HG02870 (cell line): Measurements from ENCODE around the gene FCHSD1.

ENCODE experiments used
- ATAC-seq: cut with Tn5 transposase; IDR thresholded peaks from one replicate; pipeline ENCODE4 v1.9.1; 2021; ENCODE audit warnings: mild to moderate bottlenecking, moderate library complexity; ENCODE audit not compliant: unreplicated experiment

Gene FCHSD1

DNA sequence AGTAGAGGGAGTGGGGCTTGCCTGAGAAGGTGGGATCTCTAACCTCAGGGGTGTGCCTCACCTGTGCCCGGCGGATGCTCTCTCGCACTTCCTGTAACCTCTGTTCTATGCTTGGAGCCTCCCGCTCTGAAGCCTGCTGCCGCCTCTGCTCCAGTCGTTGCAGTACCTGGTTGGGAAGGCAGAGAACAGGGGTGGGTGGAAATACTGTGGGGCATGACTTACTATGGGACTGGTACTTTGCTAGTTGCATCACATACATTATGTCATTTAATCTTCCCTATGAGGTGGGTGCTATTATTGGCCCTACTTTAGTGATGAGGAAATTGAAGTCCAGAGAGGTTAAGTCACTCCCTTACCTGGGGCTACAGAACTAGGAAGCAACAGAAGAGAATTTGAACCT is 5.2 kb downstream of the FCHSD1 start:
- no peak for ATAC-seq

DNA sequence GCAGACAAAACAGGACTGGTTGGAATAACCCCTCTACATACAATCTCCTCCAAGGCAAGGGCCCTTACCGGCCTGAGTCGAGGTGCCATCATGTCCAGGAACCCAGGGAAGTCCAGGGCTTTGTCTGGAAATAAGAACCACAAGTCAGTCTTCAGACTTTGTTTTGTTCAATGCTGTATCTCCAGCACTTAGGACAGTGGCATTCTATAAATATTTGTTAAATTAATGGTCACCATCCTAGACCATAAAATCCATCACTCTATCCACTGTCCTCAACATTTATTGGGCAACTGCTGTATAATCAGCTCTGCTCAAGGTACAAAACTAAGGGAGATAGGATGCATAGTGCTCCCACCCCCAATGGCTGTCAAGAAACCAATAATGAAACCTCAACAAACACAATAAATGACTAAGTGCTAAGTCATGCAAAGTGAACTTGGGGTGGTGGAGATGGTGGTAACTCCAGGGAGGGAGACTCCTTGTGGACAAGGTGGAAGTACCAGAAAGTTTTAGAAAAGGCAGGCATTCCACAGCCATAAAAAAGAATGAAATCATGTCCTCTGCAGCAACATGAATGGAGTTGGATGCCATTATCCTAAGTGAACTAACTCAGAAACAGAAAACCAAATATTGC is 9.5 kb downstream of the FCHSD1 start:
- ATAC-seq, result peak; percentile 60

DNA sequence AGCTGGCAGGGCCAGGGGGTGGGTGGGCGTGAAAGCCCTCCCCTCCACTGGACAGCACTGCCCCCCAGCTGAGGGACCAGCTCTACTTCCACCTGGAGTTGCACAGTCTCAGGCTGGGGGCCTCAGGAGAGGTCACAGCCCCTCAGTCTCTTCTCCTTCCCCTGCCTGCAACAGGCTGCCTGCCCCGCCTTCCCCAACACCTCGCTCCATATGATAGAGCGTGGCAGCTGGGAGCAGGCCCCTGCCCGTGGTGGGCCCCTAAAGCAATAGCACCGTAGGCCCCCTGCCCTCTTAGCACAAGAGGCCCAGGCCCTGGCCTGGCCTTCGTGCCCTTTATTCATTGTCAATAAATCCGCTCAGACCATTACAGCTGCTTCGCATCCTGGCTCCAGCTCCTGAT is 10.5 kb downstream of the FCHSD1 start:
- no peak for ATAC-seq

DNA sequence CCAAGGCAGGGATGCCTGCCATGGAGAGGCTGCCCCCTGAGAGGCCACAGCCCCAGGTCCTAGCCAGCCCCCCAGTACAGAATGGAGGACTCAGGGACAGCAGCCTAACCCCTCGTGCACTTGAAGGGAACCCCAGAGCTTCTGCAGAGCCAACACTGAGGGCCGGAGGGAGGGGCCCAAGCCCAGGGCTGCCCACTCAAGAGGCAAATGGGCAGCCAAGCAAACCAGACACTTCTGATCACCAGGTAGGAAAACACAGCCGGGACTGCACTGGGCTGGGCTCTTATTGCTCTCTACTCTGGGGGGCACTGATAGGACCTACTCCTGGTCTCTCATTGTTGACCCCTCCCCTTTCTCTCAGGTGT is 11.2 kb downstream of the FCHSD1 start:
- no peak for ATAC-seq

DNA sequence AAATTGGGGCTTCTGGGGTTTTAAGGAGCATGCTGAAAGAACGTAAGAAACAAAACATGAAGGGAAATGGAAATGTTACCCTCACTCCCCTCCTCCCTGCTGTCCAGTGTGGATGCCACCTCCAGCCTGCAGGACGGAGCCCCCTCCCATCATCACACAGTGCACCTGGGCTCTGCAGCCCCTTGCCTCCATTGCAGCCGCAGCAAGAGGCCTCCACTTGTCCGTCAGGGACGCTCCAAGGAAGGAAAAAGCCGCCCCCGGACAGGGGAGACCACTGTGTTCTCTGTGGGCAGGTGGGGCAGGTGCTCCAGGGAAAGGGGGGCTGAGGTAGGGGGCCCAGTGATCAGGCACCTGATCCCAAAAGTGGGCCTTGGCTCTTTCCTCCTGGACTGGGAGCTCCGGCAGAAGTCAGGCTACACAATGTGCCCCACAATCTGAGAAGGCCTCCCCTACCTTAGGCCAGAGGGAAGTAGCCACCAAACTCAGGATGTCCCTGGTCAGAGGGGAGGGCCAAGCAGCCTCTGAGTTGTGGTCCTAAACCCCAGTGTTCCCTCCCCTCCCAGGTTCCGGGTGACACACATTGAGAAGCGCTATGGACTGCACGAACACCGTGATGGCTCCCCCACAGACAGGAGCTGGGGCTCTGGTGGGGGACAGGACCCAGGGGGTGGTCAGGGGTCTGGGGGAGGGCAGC is 11.7 kb downstream of the FCHSD1 start:
- no peak for ATAC-seq

DNA sequence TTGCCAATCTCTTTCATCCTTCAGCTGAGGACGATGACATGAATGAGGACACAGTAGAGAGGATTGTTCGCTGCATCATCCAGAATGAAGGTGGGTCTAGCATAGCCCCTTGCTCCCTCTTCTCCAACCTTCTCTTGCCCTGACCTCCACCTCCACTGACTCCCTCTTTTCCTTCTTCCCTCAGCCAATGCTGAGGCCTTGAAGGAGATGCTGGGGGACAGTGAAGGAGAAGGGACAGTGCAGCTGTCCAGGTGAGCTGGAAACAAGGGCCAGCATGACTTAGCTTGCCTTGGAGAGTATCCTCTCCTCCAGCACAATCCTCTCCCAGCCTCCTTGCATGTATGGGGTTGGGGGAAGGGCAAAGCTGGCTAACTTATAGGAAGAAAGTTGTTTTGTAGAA is 12.4 kb downstream of the FCHSD1 start:
- no peak for ATAC-seq

DNA sequence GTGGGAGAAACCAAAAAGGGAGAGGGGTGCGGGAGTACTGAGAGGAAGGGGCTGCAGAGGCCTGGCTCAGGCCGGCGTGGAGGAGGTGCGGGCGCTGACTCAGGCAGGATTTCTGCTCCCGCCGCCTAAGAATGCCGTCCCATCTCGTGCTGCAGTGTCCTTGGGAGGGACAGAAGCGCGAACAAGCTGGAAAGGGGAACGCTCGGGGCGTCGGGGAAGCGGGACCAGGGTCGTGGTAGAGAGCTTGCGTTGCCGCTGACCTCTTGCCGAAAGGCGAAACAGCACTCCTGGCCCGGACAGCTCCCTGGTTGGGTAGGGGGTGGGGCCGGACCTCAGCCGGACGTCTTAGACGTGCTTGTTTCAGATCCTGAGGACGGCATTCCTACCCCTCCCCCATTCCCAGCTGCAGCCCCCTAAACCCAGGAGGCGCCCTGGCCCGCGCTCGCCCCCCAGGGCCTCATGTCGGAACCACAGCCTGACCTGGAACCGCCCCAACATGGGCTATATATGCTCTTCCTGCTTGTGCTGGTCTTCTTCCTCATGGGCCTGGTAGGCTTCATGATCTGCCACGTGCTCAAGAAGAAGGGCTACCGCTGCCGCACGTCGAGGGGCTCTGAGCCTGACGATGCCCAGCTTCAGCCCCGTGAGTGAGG is 13.3 kb downstream of the FCHSD1 start:
- peak; percentile 19 for ATAC-seq

DNA sequence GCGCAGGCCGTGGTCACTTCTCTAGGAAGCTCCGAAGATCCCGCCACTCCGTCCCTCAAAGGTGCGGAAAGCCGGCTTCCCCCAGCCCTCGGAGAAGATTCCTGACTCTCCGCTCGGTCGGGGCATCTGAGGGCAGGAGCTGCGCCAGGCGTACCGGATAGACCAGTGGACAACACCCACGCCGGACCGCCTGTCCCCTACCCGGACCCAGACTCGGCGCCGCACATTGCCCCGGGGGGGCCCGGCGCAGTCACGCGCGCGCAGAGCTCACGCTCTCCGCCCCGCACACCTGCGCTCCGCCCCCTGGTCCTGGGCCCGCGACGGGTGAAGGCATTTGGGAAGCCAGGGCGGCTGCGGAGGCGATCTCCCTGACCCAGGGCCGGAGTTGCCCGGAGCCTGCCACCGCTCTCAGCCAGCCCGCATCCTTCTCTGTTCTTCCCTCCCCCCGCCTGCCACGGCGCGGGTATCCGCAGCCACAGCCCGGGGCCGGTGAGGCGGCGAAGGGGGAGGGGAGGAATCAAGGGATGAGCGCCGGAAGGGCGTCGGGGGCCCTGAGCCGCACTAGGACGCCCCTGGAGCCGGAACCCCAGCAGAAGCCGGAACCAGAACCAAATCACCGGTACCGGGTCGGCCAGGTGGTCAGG is 14.0 kb downstream of the FCHSD1 start:
- peak; percentile 7 for ATAC-seq

DNA sequence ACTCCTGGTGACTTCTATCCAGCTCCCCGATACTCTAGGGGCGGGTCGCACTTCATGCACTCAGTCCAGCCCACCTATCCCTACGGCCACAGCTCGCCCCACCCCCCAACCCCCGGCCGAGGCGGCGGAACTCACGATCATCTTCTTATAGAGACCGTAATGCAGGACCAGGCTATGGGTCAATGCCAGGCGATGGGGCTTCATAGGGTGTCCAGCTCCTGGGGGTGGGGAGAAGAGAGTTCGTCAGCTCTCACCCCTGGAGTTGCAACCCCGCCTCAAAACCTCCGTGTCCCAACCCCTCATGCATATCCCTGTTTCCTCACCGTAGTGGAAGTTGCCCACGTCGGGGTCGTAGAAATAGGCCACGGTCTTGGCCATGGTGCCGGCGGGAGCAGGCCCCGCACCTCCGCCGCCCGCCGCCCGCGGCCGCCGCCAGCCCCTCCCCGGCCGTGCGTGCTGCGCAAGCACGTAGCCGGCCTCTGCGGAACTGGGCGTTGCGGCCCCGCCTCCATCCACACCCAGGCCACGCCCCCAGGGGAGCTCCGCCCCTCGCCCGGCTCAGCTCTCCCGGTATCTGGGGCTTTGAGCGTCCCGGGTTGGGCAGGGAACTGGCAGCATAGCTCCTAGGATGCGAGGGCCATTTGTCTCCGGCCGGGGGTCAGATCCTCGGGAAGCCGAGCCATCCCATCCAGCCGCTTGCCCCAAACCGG is 14.7 kb downstream of the FCHSD1 start, which contains the start of the genes HDAC3 and RELL2:
Gene HDAC3, minus strand, starts transcription at position 437 of the 710 bp plus-strand sequence. Its CDS starts 59 bp downstream, at position 378.
Gene RELL2, plus strand, starts transcription at position 585 of the 710 bp plus-strand sequence. CDS start 1,229 bp downstream, outside the sequence.
- peak; percentile 54 for ATAC-seq

DNA sequence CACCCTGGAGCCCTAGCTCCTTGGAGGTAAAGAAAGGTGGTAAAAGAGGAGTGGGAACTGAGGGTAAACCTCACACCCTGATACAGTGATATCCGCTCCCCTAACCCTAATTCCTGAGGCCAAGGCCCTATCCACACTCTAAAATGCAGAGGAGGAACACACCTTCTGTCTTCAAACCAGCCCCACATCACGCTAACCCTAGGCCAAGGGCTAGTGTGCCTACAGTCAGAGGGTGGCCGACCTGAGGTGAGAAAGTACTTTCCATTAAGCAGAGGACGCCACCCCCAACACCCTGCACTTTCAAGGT is 15.2 kb downstream of the FCHSD1 start:
- no peak for ATAC-seq

DNA sequence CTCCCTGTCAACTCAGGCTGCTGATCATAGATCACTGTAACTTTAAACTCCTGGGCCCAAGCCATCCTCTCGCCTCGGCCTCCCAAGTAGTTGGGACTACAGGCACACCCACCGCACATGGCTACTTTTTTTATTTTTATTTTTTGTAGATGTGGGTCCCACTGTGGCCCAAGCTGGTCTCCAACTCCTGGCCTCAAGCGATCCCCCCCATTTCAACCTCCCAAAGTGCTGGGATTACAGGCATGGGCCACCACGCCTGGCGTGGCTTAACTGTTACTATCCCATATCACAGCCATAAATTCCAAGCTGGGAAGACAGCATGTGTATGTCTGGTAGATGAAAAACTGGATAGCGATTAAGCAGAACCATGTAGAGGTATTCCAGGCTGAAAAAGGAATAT is 15.6 kb downstream of the FCHSD1 start:
- ATAC-seq, result no peak

DNA sequence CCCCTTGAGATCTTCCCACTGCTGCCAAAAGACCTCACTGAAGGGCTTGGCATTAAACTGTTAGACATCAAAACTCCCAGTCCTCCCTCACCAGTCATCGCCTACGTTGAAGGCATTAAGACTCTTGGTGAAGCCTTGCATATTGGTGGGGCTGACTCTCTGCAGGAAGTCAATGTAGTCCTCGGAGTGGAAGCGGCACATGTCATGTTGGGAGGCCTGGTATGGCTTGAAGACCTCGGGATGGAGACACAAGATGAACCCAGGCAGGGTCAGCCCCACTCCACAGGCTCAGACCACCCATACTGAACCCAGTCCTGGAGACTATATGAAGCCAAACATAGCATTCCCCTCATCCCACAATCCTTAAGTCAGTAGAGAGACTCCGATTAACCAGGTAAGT is 16.5 kb downstream of the FCHSD1 start:
- ATAC-seq, result no peak

DNA sequence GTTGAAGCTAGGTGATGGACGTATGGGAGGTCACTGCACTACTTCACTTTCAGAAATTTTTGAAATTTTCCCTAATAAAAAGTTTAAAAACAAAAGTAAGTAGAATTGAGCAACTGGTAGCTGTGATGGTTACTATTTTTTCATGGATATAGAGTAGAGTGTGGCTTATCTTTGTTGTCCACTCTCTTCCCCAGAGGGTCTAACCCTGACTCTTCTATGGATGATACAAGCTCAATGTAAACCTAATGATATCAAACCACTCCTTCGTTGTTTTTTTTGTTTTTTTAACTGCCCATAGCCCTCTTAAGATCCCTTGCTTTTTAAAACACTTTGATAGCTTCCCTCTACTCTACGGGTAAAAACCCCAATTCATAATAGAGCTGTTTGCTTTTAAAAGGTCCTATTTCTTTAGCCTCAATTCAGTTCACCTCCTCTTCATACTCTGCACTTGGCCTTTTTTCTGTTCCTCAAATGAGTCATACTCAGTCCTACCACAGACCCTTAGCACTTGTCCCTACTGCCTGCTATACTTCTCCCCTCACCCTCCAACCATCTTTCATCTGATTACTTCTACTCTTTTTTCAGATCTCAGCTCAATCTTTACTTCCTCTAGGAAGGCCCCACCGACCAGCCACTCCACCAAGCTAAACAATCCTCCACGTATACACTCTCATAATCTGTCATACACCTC is 17.2 kb downstream of the FCHSD1 start:
- ATAC-seq, result peak; percentile 83

DNA sequence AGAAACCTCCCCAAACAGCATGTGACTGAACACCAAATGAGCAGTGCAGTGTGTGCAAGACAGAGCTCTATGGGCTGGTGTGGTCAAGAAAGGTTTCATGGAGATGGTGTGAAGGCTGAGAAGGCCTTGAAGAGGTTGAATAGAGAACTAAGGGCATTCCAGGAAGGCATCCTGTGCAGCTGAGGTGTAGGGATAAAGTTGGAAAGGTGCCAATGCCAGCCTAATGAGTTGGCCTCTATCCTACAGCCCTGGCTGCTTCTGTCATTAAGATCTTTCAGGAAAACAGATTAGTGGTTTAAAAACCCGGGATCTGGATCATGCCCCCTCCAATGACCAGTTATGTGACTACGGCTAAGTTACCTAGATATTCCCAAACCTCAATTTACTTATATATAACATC is 18.6 kb downstream of the FCHSD1 start:
- ATAC-seq, result no peak

DNA sequence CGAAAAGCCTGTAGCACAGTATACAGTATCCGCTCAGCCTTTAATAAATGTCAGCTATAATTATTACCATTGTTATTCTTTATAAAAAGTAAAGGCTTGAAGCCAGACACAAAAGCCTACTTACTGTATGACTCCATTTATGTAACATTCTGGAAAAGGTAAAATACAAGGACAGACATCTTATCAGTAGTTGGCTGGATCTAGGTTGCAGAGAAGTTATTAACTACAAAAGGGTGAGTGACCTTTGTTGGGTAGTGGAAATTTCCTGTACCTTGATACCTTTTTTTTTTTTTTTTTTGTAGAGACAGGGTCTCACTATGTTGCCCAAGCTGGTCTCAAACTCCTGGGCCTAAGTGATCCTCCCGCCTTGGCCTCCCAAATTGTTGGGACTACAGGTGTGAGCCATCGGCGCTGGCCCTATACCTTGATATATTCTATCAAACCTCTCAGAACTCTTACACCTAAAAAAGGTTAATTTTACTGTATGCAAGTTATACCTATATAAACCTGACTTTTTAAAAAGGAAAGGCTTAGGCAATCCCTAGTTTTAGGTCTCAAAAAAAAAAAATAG is 20.6 kb downstream of the FCHSD1 start:
- ATAC-seq, result no peak

DNA sequence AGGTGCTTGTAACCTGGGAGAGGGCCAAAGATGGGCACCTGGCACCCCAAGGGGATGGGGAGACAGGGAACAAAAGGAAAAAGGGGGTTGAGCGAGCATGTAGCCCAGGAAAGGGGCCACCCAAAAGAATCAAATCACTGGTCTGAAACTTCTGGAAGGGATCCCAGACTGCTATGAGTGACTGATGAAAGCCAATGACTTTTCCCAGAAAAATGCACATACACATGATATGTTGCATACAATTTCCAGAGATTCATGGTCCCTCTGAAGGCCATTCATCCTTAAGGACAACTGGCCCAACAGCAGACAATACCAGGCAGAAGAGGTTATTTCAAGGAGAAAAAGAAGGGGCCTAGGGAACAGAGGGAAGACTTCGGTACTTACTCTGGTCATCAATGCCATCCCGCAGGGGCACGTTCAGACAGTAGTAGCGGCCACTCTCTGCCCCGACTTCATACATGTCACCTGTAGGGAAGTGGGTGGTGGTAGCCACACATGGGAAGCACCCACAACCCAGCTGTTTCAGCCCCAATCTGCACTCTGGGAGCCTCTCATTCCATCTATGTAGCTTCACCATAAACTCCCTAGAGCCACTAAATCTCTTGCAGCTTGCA is 22.9 kb downstream of the FCHSD1 start:
- ATAC-seq, result no peak

DNA sequence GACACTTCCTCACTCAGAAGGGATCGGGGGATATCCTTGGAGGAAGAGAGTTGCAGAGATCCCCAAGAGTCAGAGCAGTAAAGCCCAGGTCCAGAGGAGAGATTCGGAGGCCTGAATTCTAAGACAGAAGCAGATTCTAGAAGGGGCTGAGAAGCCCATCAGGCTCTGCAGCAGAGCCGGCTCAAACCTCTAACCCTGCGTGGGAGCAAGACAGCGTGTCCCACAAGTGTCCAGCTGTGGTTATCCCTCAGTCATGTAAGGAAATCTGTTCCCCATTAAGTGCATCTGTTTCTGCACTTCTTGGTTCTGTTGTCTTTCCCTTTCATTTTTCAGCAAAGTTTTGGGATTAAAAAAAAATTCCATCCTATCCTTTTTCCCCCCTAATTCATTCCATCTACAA is 27.6 kb downstream of the FCHSD1 start:
- ATAC-seq, result no peak

DNA sequence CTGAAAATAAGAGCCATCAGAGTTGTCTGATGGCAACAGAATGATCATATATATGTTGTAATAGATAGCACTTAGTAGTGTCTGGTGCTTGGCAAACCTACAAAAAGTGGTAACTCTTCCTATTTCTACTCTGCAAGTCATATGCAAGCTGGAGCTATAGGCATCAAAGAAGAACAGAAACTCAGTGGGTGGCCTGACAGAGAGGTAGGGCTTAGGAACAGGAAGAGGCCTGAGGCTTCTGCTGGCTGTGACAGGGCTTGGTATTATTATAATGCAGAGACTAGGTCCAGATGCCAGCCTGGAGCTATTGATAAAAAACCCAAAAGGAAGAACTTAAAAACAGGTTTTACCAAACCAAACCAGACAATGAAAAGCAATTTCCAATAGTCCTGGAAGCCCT is 28.0 kb downstream of the FCHSD1 start:
- peak; percentile 50 for ATAC-seq

DNA sequence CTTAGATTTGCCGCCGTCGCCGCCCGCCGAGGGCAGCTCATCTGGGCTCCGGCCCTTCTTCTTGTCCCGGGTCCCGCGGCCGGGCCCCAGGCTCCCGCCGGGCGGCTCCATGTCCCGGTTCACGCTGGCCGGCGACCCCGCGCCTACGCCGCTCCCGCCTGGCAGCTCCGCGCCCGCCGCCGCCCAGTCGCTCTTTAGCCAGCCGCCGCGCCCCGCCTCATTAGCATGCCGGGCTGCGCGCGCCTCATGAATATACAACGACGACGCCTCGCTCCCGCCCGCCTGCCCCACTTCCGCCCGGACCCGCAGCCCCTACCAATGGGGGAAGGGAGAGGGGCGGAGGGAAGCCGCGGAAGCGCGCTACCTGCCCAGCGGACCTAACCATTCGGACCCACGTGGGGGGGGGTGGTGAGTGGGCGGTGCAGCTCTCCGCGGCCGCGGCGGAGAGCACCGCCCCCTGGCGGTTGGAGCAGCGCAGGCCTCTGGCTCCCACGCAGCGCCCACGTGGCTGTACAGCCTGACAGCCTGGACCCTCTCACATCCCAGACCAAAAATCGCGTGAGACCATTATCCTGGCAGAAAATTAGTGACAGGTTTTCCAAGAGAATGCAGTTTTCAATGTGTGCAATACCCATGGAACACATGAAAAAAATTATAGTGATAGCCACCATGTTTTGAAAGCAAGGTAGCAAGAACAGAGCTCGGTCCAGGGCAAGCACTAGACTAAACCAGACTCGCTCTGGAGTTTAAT is 32.2 kb downstream of the FCHSD1 start, which contains the start of gene DIAPH1:
Gene DIAPH1, minus strand, starts transcription at position 197 of the 751 bp plus-strand sequence. Its CDS starts 86 bp downstream, at position 111.
- peak; percentile 77 for ATAC-seq
